ENCODE data around the gene MAP3K14.

DNA sequence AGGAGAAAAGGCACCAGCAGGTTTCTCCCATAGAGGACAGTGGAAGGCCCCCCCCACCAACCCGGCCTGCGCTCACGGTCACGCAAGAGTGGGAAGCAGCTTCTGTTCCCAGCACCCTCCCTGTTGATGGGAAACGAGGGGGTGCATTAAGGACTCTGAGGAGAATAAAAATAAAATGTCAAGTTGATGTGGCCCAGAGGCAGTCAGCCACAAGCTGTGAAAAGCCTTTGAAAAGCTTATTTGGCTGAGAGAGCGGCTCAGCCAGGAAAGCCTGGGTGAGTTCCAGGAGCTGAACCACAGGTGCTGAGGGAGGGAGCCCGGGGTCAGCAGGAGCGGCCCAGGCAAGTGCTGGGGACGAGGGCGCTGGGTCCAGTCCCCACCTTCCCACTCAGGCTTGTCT lies 28.0 kb downstream of the MAP3K14 start:
- TF ChIP-seq CTCF (IDR thresholded peaks at IDR 0.05) (no peak), POLR2A (IDR thresholded peaks at IDR 0.05) (no peak), POLR2AphosphoS5 (IDR thresholded peaks at IDR 0.05) (peak; percentile 69)

Data from prostate gland (tissue), 2 donors.